Esophagus (tissue), 2 donors: ENCODE data around the gene RASSF1. TPM values are rescaled to one million over a fixed set of nuclear protein-coding genes. Genes with fewer than 3 reads are reported as not detected.

Experiments used
- H3K27ac ChIP-seq, 2 donors: one replicate each; pipeline ENCODE4 v1.5.1; 2013; ENCODE audit warnings: low read depth in 2 of 2, mild to moderate bottlenecking in 2 of 2, inconsistent platforms in 1 of 2, low read length in 1 of 2, moderate library complexity in 1 of 2
- H3K27me3 ChIP-seq, 2 donors: one replicate each; pipeline ENCODE4 v1.6.1; 2013; ENCODE audit warnings: low read length in 2 of 2, control low read depth in 1 of 2, mild to moderate bottlenecking in 1 of 2; ENCODE audit not compliant: insufficient read depth in 2 of 2, control insufficient read depth in 1 of 2
- H3K36me3 ChIP-seq, 2 donors: one replicate each; pipeline ENCODE4 v1.6.1; 2013; ENCODE audit warnings: low read length in 1 of 2; ENCODE audit not compliant: control insufficient read depth in 2 of 2, insufficient read depth in 2 of 2
- H3K4me1 ChIP-seq, 2 donors: one replicate each; pipeline ENCODE4 v1.6.1; 2013; ENCODE audit warnings: low read length in 1 of 2; ENCODE audit not compliant: control insufficient read depth in 2 of 2, insufficient read depth in 2 of 2
- H3K4me3 ChIP-seq, 2 donors: one replicate each; pipeline ENCODE4 v1.5.1; 2013; ENCODE audit warnings: low read length in 2 of 2, mild to moderate bottlenecking in 2 of 2, low read depth in 1 of 2, moderate library complexity in 1 of 2
- H3K9me3 ChIP-seq, 2 donors: one replicate each; pipeline ENCODE4 v1.6.1; 2013; ENCODE audit warnings: mild to moderate bottlenecking in 2 of 2, low read depth in 1 of 2, low read length in 1 of 2, moderate library complexity in 1 of 2; ENCODE audit not compliant: control insufficient read depth in 2 of 2, insufficient read depth in 1 of 2
- WGBS, 2 donors: extraction: QIAGEN DNeasy Blood & Tissue Kit; methylation state at CpG; one replicate each; pipeline ENCODE4 v1.1.7; 2013; 5-methylcytosine and 5-hydroxymethylcytosine counted together
- polyA plus RNA-seq, 2 donors: library from polyadenylated mRNA; stranded (reverse); fragments of 200-250 nt; gene quantifications; one replicate each; pipeline ENCODE4 v1.2.3, GENCODE V29; 2013
- donor health status: healthy with polysubstance abuse.
- donor health status: Bipolar disorder and iron deficiency.

RASSF1 gene
- polyA plus RNA-seq, 2 donors: 15.0 to 20.3 TPM

DNA sequence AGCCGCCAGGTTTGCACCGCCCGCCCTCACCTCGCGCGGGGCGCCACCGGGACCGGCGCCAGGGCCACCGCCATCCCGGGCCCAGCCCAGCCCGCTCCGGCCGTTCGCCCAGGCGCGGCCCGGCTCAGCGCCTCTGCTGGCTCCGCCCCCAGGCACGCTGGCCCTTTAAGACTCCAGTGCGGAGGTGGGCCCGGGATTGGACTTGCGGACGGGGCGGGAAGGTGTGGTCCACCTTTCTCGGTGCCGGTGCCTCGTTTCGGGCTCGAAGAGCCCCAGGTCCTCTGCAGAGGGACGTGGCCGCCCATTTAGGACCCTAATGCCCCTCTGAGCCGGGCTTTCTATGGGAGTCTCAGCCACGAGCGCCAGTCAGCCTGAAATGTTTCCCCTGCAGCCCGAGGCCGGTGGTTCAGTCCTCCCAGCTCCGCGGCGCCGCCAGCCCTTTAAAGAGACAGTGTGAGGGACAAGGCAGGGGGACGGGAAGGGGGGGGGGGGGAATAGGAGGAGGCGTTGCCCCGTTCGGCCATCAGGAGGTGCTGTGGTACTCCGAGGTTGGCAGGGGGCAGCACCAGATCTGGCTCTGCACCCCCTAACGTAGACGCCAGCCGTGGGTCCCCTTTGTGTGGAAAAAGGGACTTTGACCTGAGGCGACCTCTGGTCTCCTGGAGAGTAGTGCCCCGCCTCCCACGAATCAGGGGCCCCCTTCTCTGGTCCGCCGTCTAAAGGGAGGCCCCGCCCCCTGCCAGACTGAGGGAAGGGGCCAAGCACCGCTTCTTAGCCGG lies 19.1 kb downstream of the RASSF1 start:
- WGBS, 2 donors: 0 to 1% methylated on average over 51 to 59 of the region's 59 CpGs

DNA sequence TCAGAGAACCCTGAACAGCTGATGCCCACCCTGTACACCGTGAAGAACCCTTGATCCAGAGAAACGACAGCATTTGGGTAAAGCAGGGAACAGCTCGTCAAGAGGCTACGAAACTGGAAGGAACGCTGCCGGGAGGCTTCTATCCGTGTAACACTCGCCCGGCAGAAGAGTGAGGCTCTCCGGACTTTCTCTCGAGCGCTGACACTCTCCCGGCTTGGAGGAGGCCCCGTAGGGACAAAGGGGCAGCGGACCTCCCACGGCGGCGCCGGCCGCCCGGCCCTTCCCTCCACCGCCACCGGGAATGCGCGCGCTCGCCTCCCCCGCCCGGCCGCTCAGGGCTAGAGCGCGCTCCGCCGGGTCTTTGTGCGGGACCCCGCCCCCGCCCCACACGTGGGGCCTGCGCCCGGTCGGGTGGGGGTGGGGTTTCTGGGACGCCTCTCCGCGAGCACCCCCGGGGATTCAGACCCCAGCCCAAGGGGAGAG lies 19.7 kb downstream of the RASSF1 start:
- Histone ChIP-seq H3K36me3 (peaks cover 0 to 14% of the 10 kb centered on the region in 2 donors), H3K4me1 (peaks cover 0 to 36% of the 10 kb centered on the region in 2 donors), H3K27me3 (no peaks in the 10 kb centered on the region), H3K27ac (peak overlapping the region; percentile 82 to 89), H3K9me3 (no peaks in the 10 kb centered on the region), H3K4me3 (peak overlapping the region; percentile 67 to 83)
- 0% methylated on average over 36 to 45 of the region's 45 CpGs for WGBS, 2 donors

More for the DNA sequence above, 19.1 kb downstream of the RASSF1 start:
- Histone ChIP-seq H3K27ac (peak overlapping the region; percentile 82 to 89), H3K27me3 (no peaks in the 10 kb centered on the region), H3K36me3 (peaks cover 0 to 19% of the 10 kb centered on the region in 2 donors), H3K4me1 (peaks cover 0 to 32% of the 10 kb centered on the region in 2 donors), H3K4me3 (peak overlapping the region; percentile 67 to 83), H3K9me3 (no peaks in the 10 kb centered on the region)

DNA sequence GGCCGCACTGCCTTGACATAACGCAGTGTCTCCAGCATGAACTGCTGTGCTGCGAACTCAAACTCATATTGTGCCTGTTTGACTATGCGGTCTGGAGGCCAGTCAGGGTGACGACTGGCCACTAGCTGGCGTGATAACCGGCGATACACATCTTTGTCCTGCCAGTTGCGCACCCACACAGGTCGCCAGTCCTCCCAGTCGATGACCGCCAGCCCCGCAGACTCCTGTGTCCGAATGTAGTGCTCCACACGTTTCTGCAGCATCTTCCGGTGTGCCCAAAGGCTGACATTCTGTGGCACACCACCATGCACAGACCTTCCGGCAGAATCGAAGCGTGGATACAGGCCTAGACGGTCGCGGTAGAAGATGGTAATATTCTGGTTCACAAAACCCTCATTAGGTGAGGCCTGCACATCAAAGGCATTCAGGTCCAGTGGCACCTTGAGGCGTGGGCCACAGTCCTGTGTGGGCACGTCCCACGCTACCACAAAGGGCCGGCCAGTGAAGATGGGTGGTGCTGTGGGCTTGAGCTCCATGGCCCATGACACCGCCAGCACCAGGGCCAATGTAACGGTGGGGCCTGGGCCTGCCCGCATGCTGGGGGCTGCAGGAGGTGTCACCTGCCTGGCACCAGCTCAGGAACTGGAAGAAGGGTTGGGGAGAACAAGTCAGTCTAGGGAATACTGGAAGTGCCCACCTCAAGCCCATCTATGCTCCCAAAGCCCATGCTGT lies 20.6 kb downstream of the RASSF1 start:
- H3K27ac ChIP-seq: peak overlapping the region; percentile 82 to 89
- H3K4me1 ChIP-seq: peaks cover 0 to 36% of the 10 kb centered on the region in 2 donors
- peak overlapping the region; percentile 67 to 83 for H3K4me3 ChIP-seq
- peaks cover 0 to 10% of the 10 kb centered on the region in 2 donors for H3K36me3 ChIP-seq
- no peaks in the 10 kb centered on the region for H3K27me3 ChIP-seq
- WGBS, 2 donors: 64 to 68% methylated on average over 29 of the region's 29 CpGs
- no peaks in the 10 kb centered on the region for H3K9me3 ChIP-seq

DNA sequence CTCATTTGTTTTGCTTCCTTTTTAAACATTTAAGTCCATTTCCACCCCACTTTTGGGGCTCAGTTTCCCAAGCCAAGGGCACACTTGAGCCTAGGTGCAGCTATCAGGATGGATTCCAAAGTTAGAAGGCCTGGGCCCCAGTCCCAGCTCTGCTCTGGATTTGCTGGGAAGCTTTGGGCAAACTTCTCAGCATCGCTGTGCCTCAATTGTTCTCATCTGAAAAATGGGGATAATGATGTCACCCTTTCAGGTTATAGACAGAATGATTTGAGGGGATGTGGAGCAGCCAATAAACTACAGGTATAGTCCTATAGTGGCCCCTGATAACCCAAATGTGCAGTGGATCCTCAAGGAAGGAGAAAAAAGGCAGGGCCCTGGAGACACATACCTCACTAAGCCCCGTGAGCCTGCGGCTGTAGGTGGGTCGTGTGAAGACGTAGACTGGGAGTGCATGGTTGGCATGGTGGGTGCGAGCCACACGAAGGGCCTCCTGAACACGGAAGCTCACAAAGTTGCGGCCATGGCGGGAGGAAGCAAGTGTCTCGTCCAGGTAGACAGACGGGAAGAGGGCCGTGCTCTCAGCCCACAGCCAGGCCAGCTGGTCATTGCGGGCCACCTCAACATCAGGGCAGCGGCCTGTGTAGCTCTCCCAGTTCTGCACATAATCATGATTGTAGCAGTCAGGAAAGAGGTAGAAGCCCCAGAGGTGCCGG lies 21.3 kb downstream of the RASSF1 start:
- Histone ChIP-seq H3K27me3 (no peaks in the 10 kb centered on the region), H3K4me3 (peak overlapping the region in 1 of 2 donors; percentile 67), H3K4me1 (peaks cover 0 to 40% of the 10 kb centered on the region in 2 donors), H3K36me3 (peaks cover 0 to 10% of the 10 kb centered on the region in 2 donors), H3K27ac (peak overlapping the region; percentile 96 to 100), H3K9me3 (no peaks in the 10 kb centered on the region)
- 77 to 89% methylated on average over 16 of the region's 16 CpGs for WGBS, 2 donors

DNA sequence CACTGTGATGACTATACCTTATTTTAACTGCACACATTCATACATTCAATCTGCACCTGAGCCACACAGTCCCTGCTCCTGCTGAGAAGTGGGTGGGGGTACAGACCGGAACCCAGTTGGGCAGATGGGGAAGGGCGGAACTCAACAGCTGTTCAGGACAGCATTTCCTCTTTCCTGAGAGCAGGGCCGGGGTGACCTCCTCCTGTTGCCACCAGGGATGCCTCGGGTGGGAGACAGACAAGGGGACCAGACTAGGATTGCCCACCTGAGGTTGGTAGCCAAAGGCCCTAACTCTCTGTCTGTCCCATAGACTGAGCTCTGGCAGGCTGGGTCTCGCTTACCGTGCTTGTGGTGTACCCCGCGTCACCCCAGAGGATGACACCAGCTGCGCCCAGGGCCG lies 22.0 kb downstream of the RASSF1 start:
- Histone ChIP-seq H3K36me3 (peaks cover 0 to 10% of the 10 kb centered on the region in 2 donors), H3K4me3 (no peak overlapping the region), H3K9me3 (no peaks in the 10 kb centered on the region), H3K27me3 (no peaks in the 10 kb centered on the region), H3K27ac (peak overlapping the region; percentile 96 to 100), H3K4me1 (peaks cover 0 to 40% of the 10 kb centered on the region in 2 donors)
- whole genome bisulfite sequencing, 2 donors: 73 to 75% methylated on average over 10 of the region's 10 CpGs

DNA sequence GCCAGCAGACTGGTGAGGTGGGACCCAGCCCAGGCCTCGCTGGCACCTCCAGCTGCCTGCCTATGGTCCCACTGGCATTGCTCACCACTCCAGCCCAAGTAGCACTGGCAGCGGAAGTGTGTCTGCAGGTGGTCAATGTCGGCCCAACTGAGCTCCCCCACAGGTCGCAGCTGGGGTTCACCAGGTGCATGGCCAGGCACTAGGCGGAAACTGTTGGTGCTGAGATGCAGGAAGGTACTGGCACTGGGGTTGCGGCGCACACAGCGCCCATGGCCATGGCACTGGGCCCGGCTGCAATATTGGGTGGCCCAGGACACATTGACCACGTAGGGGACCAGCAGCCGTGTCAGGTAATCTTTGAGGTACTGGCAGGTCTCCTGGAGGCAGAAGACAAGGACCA lies 22.5 kb downstream of the RASSF1 start:
- Histone ChIP-seq H3K4me3 (no peak overlapping the region), H3K9me3 (no peaks in the 10 kb centered on the region), H3K4me1 (peaks cover 0 to 40% of the 10 kb centered on the region in 2 donors), H3K27me3 (no peaks in the 10 kb centered on the region), H3K27ac (peak overlapping the region; percentile 96 to 100), H3K36me3 (peaks cover 0 to 10% of the 10 kb centered on the region in 2 donors)
- WGBS, 2 donors: 75 to 80% methylated on average over 11 of the region's 11 CpGs

DNA sequence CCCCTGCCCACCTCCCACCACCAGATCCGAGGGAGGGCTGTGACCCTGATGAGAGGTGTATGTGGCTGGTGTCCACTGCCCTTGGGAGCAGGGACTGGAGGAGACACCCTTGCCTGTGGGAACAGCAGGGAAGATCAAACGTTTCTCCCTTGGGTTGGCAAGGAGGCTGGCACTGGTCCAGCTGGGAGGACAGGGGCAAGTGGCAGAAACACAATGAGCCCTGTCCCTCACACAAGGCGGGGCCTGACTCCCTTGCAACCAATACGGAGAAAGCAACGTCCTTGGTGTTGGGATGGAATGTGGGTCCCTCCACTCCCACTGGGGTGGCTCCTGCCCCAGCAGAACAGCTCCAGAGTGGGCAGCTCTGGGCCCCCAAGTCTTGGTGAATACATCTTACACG lies 23.3 kb downstream of the RASSF1 start:
- Histone ChIP-seq H3K4me3 (peak overlapping the region in 1 of 2 donors; percentile 20), H3K27ac (peak overlapping the region; percentile 96 to 100), H3K9me3 (no peaks in the 10 kb centered on the region), H3K27me3 (no peaks in the 10 kb centered on the region), H3K36me3 (peaks cover 0 to 10% of the 10 kb centered on the region in 2 donors), H3K4me1 (peaks cover 0 to 40% of the 10 kb centered on the region in 2 donors)
- WGBS, 2 donors: 40 to 48% methylated on average over 6 of the region's 6 CpGs

DNA sequence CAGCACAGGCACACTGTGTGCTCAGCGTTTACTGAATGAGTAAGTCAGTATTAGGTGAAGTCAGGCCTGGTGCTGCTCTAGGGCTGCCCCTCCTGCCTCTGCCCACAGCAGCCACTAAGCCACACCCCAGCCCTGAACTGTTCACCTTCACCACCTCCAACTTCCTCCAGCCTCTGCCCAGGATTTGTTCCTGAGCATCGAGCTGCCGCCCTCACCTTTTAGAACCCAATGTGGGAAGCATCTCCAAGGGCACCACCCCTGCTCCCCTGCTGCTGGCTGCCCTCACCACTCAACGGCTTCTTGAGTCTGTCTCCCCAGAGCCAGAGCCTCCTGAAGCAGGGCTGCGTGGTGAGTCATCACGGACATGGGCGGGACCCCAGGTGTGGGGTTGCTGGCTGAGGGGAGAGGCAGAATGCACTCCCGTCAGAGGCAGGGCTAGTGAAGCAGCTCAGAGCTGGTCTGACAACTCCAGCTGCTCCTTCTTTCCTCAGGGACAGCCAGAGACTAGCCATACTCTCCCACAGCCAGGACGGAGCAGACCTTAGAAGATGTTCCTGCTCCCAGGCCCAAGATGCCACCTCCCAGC lies 23.9 kb downstream of the RASSF1 start:
- no peaks in the 10 kb centered on the region for H3K9me3 ChIP-seq
- peak overlapping the region; percentile 96 to 100 for H3K27ac ChIP-seq
- peak overlapping the region in 1 of 2 donors; percentile 20 for H3K4me3 ChIP-seq
- WGBS, 2 donors: 32 to 43% methylated on average over 9 of the region's 9 CpGs
- peaks cover 0 to 40% of the 10 kb centered on the region in 2 donors for H3K4me1 ChIP-seq
- no peaks in the 10 kb centered on the region for H3K27me3 ChIP-seq
- peaks cover 0 to 10% of the 10 kb centered on the region in 2 donors for H3K36me3 ChIP-seq

DNA sequence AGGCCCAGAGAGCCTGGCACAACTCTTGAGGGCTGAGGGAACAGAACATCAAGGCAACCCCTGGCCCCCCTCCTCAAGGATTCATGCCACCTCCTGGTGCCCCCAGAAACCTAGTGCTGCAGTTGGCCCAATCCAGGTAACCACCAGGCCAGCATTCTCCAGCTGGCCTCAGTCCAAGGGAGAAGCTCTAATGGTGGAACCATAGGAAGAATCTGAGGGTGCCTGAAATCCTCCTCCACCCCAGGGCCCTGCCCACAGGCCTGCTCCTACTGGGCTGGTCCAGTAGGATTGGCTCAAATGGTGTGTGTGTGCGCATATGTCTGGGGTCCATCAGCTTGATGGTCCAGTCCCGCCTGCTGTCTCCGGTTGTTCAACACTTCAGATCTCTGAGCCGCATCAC lies 25.8 kb downstream of the RASSF1 start:
- Histone ChIP-seq H3K27ac (peak overlapping the region in 1 of 2 donors; percentile 28), H3K27me3 (no peaks in the 10 kb centered on the region), H3K9me3 (no peaks in the 10 kb centered on the region), H3K4me1 (peaks cover 0 to 33% of the 10 kb centered on the region in 2 donors), H3K4me3 (no peak overlapping the region), H3K36me3 (peaks cover 0 to 10% of the 10 kb centered on the region in 2 donors)
- 96% methylated on average over 4 of the region's 4 CpGs for WGBS, 2 donors
